Measurements from ENCODE around the gene CAMK2N1.
"Not testable (repeated sequence)": the region's sequence is repeated elsewhere in the genome, so short reads cannot be mapped to it uniquely, and the experiment has no call there.

The CAMK2N1 gene

GRCh38 chr1:20496725-20497383, 10.8 kb upstream of the CAMK2N1 start:
- not testable (repeated sequence) for DNase-seq

GRCh38 chr1:20496241-20496661, 10.2 kb upstream of the CAMK2N1 start:
- no peak for DNase-seq

DNA sequence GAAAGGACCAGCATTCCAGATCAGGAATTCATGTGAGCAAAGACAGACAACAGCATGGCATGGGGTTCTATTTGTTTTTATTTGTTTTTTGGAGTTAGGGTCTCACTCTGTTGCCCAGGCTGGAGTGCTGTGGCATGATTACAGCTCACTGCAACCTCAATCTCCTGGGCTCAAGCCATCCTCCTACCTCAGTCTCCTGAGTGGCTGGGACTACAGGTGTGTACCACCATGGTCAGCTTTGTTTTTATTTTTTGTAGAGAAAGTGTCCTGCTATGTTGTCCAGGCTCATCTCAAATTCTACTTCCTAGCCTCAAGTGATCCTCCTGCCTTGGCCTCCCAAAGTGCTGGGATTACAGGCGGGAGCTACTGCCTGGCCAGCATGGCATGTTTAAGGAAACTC, 9.7 kb upstream of the CAMK2N1 start:
- no peak for DNase-seq

DNA sequence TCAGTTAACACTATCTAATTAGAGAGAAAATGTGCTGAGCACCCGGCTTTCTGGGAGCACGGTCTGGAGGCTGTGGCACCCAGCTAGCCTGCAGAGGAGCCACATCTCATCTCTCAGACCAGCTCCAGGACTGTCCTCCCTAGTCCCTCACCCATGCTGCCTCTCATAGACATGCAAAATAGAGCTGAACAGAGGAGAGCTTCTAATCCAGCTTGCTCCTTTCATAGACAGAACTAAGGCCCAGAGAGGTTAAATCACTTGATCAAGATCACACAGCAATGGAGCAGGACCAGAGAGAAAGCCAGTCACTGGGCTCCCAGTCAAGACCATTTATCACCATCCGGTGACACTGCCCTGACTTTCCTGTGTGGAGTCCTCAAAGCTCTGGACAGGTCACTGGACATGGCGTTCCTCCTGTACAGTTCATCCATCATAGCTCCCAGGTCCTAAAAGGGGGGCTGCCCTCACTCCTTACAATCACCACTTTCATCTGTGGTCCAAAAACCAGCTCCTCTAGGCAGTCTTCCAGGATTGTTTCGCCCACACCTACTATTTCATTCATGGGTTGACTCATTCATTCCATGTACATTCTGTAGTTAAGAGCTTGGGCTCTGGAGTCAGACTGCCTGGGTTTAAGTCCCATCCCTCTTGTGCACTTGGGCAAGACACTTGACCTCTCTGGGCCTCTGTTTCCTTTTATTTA, 8.8 kb upstream of the CAMK2N1 start:
- no peak for DNase-seq

GRCh38 chr1:20493839-20494608, 8.0 kb upstream of the CAMK2N1 start:
- peak; percentile 85 to 96 (median 90) for DNase-seq

DNA sequence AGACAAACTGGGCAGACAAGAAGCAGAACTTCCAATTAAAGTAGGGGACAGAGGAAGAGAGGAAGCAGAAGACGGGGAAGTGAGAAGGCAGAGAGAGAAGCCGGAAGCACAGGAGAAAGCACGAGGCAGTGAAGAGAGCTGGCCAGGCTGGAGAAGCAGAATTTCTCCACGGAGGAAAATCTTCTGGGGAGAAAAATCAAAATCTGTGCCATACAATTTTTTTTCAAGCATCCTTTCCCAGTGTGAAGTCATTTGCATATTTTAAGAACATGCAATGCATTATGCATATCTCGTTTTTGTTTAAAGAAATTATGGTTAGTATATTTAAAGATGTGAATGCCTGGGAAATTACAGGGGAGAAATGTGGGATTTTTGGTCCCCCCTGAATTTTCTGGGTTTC, 7.3 kb upstream of the CAMK2N1 start:
- DNase-seq: no peak

DNA sequence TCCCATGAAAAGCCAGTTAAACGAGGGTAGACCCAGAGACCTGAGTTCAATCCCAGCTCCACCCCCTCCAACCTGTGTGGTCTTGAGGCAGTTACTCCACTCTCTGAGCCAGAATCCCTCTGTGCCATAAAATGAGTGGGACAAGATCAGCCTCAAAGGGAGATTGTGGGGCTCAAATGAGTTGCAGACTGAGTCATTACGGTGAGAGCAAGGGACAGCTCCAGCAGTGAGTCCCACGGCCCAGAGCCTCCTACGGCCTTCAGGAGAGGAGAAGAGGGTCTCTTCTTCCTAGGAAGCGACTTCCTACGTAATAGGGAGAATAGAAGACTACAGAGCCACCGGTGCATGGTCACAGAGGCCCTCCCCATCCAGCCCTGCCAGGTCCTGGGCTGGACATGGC, 6.7 kb upstream of the CAMK2N1 start:
- no peak for DNase-seq

GRCh38 chr1:20491866-20492265, 5.9 kb upstream of the CAMK2N1 start:
- DNase-seq: no peak

- DNase-seq: no peak
These were observed 5.2 kb upstream of the CAMK2N1 start for GRCh38 chr1:20491178-20491577.

- peak in 1 of 3 experiments; percentile 56 for DNase-seq
These were observed 1.2 kb upstream of the CAMK2N1 start for GRCh38 chr1:20487236-20487590.

DNA sequence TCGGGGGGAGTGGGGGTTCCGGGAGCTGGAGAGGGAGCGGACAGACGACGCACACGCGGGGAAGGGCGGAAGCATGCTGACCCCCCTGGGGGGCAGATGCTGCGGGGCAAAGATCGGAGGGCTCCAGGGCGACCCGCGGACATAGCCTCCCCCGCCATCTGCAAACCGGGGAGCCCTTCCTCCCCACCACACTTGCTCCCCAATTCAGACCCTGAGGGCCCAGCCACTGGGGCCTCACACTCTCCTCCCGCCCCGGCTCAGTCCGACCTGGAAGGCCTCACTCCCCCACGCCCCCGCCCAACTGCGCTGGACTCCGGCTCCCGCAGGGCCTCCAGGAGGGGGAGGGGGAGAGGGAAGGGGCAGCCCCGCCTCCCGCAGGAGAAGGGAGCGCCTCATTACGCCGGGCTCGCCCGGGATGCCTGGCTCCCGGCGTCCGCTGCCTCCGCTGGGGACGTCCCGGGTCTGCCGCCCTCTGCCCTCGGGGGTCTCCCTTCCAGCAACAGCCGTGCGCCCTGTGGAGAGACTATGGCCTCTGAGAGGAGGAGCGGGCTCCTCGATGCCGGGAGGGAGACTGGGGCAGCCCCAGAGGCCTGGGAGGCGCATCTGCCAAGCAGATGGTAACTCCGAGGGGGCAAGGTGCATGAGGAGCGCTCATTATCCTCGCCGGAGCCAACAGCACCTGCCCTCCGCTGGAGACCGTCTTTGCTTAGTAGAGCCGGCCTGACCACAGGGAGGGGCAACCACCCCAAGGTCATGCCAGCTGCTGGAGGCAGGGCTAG, 636 bp upstream of the CAMK2N1 start:
- peak; percentile 66 to 97 (median 96) for DNase-seq

DNA sequence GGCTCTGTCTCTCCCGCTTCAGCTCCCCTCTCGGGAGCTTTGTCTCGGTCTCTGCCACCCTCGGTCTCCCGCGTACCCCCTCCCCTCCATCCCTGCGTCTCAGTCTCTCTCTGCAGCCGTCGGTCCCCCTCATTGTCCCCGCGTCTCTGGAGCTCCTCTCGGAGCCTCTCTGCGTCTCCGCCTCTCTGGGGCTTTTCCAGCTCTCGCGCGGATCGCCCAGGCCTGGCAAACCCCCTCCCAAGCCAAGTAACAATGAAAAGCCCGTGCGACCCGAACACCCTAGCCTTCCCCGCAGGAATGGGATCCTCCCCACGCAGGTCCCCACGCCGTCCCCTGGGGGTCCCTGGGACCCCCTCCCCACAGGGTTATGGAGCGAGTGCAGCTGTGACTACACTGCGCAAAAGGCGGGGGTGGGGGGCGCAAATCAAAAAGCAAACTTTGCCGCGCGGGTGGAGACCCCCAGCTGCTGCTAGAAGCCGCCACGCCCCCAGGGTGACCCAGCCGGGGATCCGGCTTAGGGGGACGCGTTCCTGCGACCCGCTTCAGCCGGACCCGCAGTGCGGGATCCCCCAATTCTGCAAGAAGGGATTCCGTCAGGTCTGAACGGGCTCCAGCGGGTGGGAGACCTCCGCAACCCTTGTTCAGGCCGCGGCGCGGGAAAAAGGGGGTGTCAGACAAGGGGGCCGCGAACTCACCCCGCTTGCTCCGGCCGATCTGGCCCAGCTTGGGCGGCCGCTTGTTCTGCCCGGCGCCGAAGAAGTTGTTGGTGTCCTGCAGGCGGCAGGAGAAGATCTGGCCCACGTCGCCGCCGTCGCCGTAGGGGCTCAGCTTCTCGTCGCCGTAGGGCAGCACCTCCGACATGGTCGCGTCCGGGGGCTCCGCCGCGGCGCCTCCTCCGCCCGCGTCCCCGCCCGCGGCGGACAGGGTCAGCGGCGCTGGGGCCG, 1.2 kb downstream of the CAMK2N1 start:
- DNase-seq: peak; percentile 37 to 76 (median 76)

GRCh38 chr1:20483833-20484518, 2.0 kb downstream of the CAMK2N1 start:
- peak in 2 of 3 experiments; percentile 78 to 79 for DNase-seq

GRCh38 chr1:20483098-20483832, 2.7 kb downstream of the CAMK2N1 start:
- no peak for DNase-seq

- DNase-seq: no peak
These were observed 4.1 kb downstream of the CAMK2N1 start for GRCh38 chr1:20481643-20482498.

GRCh38 chr1:20480951-20481617, 4.9 kb downstream of the CAMK2N1 start:
- peak; percentile 6 to 90 (median 77) for DNase-seq

- DNase-seq: no peak
These were observed 5.6 kb downstream of the CAMK2N1 start for GRCh38 chr1:20480243-20480944.

DNA sequence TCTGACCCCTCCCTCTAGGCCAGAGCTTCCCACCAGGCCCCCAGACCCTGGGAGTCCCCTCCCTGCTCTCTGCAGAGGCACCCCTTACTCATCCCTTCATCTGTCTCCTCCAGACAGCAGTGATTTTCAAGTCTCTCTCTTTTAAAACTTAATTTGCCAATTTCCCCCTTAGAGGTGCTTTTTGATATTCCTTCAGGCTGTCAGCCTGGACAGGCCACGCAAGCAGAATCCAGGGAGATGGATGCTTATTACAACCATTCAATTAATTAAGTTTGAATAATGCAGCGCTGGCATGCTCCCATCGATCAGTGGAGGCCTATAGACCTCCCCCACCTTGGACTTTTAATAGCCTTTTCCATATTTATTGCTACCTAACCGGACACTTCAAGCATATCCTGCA, 6.2 kb downstream of the CAMK2N1 start:
- no peak for DNase-seq
